Sciatic nerve (tissue), 2 donors: ENCODE data around the gene NPSR1. TPM values are rescaled to one million over a fixed set of nuclear protein-coding genes. Genes with fewer than 3 reads are reported as not detected.
"Not testable (repeated sequence)": the region's sequence is repeated elsewhere in the genome, so short reads cannot be mapped to it uniquely, and the experiment has no call there.

Experiments
- ATAC-seq: fragments of 200-7000 bp; cut with Tn5 transposase; one replicate; pipeline ENCODE4 v1.9.1; 2020; ENCODE audit warnings: mild to moderate bottlenecking, moderate library complexity
- DNase-seq: peaks from one replicate; pipeline ENCODE4 v3.0.0-alpha.2; 2020; ENCODE audit warnings: low spot score
- intact Hi-C: fragments of 100-400 bp; cut with DNase I; formaldehyde crosslinking; loops from one replicate; pipeline ENCODE4 v1.14.2; 2022
- total RNA-seq: library from RNA; stranded (reverse); fragmentation: NEBNext Ultra II Directional; extraction: Animal tissue kit (Norgen Biotek cat#: 25700); gene quantifications from one replicate; pipeline ENCODE4 v1.2.1, GENCODE V29; 2021
- donor health status: DM: no; HTN: no; CAD: no.
- donor health status: DM: no; HTN: no; CAD: no.

The NPSR1 gene
- total RNA-seq, 1 donor from 2014 or later: not detected

- intact Hi-C loops: no loop called here
- DNase-seq (no peak), ATAC-seq (no peak)
Observed at GRCh38 chr7:34846976-34847375, 189.0 kb downstream of the NPSR1 start.

GRCh38 chr7:34848670-34849069 is 190.7 kb downstream of the NPSR1 start:
- no peak for DNase-seq

GRCh38 chr7:34849163-34849960 is 191.3 kb downstream of the NPSR1 start:
- intact Hi-C loops: no loop called here
- DNase-seq (no peak), ATAC-seq (no peak)

More at GRCh38 chr7:34848670-34849069, 190.7 kb downstream of the NPSR1 start:
- ATAC-seq: no peak
- intact Hi-C loops: no loop called here

- intact Hi-C loops: no loop called here
- ATAC-seq: no peak
- DNase-seq: no peak
Observed at GRCh38 chr7:34849986-34850385, 192.0 kb downstream of the NPSR1 start.

- DNase-seq (no peak), ATAC-seq (no peak)
- intact Hi-C loops: no loop called here
Observed at GRCh38 chr7:34850681-34851080, 192.7 kb downstream of the NPSR1 start.

GRCh38 chr7:34851431-34851830 is 193.4 kb downstream of the NPSR1 start:
- intact Hi-C loops: no loop called here
- no peak for ATAC-seq
- no peak for DNase-seq

GRCh38 chr7:34858444-34858843 is 200.4 kb downstream of the NPSR1 start:
- intact Hi-C loops, DNase-seq, ATAC-seq: not testable (repeated sequence)

- DNase-seq, intact Hi-C loops, ATAC-seq: not testable (repeated sequence)
Observed at GRCh38 chr7:34859281-34859680, 201.3 kb downstream of the NPSR1 start.

GRCh38 chr7:34866222-34866621 is 208.2 kb downstream of the NPSR1 start:
- ATAC-seq, intact Hi-C loops, DNase-seq: not testable (repeated sequence)

GRCh38 chr7:34867341-34867740 is 209.3 kb downstream of the NPSR1 start:
- ATAC-seq, DNase-seq, intact Hi-C loops: not testable (repeated sequence)

- intact Hi-C loops, ATAC-seq, DNase-seq: not testable (repeated sequence)
Observed at GRCh38 chr7:34868602-34869001, 210.6 kb downstream of the NPSR1 start.

- intact Hi-C loops: no loop called here
- no peak for DNase-seq
- ATAC-seq: no peak
Observed at GRCh38 chr7:34869057-34869456, 211.0 kb downstream of the NPSR1 start.

- intact Hi-C loops, DNase-seq, ATAC-seq: not testable (repeated sequence)
Observed at GRCh38 chr7:34870041-34870440, 212.0 kb downstream of the NPSR1 start.

GRCh38 chr7:34874329-34874728 is 216.3 kb downstream of the NPSR1 start:
- intact Hi-C loops, ATAC-seq, DNase-seq: not testable (repeated sequence)

GRCh38 chr7:34875481-34875880 is 217.5 kb downstream of the NPSR1 start:
- intact Hi-C loops: no loop called here
- ATAC-seq: no peak
- DNase-seq: no peak

GRCh38 chr7:34878944-34879735 is 221.1 kb downstream of the NPSR1 start:
- ATAC-seq, intact Hi-C loops: not testable (repeated sequence)

GRCh38 chr7:34879871-34880270 is 221.9 kb downstream of the NPSR1 start:
- intact Hi-C loops: no loop called here
- ATAC-seq (no peak), DNase-seq (no peak)

More at GRCh38 chr7:34878944-34879735, 221.1 kb downstream of the NPSR1 start:
- DNase-seq: not testable (repeated sequence)

- ATAC-seq, intact Hi-C loops, DNase-seq: not testable (repeated sequence)
Observed at GRCh38 chr7:34883855-34884254, 225.8 kb downstream of the NPSR1 start.

GRCh38 chr7:34886856-34887255 is 228.8 kb downstream of the NPSR1 start:
- no peak for ATAC-seq
- intact Hi-C loops: no loop called here

GRCh38 chr7:34889951-34890350 is 231.9 kb downstream of the NPSR1 start:
- no peak for DNase-seq
- no peak for ATAC-seq
- intact Hi-C loops: no loop called here

More at GRCh38 chr7:34886856-34887255, 228.8 kb downstream of the NPSR1 start:
- DNase-seq: no peak
